K562 (cell line): ENCODE data around the gene RAD51D. TPM values are rescaled to one million over a fixed set of nuclear protein-coding genes. Genes with fewer than 3 reads are reported as not detected.

Experiments used
- DPF2 ChIP-seq: fragments of 450-650 bp; IDR thresholded peaks from 2 replicates; pipeline ENCODE4 v1.6.1; 2016
- KDM2B ChIP-seq: fragments of 250-450 bp; sonication (Bioruptor Pico); IDR thresholded peaks from 2 replicates; pipeline ENCODE4 v1.8.0; 2021; ENCODE audit warnings: mild to moderate bottlenecking, moderate library complexity
- MEF2D ChIP-seq: conservative IDR thresholded peaks from 2 replicates; pipeline ENCODE4 v1.6.1; 2016; ENCODE audit warnings: low read depth, missing genetic modification characterization, missing compliant biosample characterization
- NRF1 ChIP-seq, 2 experiments: fragments of 450-650 bp; IDR thresholded peaks in 1 of 2; conservative IDR thresholded peaks in 1 of 2; 2 replicates each; pipeline ENCODE4 v1.6.1; 2014; ENCODE audit warnings: mild to moderate bottlenecking in 2 of 2
- RAD51 ChIP-seq: fragments of 450-650 bp; IDR thresholded peaks from 2 replicates; pipeline ENCODE4 v1.7.1; 2016; ENCODE audit warnings: low read depth, mild to moderate bottlenecking, borderline replicate concordance
- RFX7 ChIP-seq: fragments of 250-450 bp; sonication (Bioruptor Pico); IDR thresholded peaks from 2 replicates; pipeline ENCODE4 v1.5.1; 2021; ENCODE audit warnings: mild to moderate bottlenecking
- TOE1 ChIP-seq, 2 experiments: fragments of 450-650 bp in 1 of 2; sonication (generic) in 1 of 2; formaldehyde crosslinking in 1 of 2; IDR thresholded peaks; 2 replicates each; pipeline versions ENCODE4 v1.7.1 to v1.8.0; 2016 to 2022; ENCODE audit warnings: borderline replicate concordance in 2 of 2, mild to moderate bottlenecking in 2 of 2, antibody characterized with exemption in 1 of 2, inconsistent platforms in 1 of 2, low read depth in 1 of 2, missing genetic modification reagents in 1 of 2, moderate library complexity in 1 of 2
- polyA plus RNA-seq, 8 experiments: library from polyadenylated mRNA; depleted of rRNA in 4 of 8; stranded (reverse) in 5 of 8; unstranded in 3 of 8; fragments of >200 nt; fragmentation: Nextera tagmentation in 2 of 8; fragmentation: Illumina TruSeq in 1 of 8; extraction: Ambion mirVana in 2 of 8; extraction: Trizol in 1 of 8; gene quantifications; 2 replicates each; pipeline versions ENCODE4 v1.2.1 to v1.2.3, GENCODE V29; 2011 to 2014; ENCODE audit warnings: inconsistent platforms in 1 of 8, missing spikeins in 1 of 8
- total RNA-seq, 7 experiments: library from RNA; depleted of rRNA in 6 of 7; stranded (reverse); fragments of >200 nt in 6 of 7; fragmentation: Illumina TruSeq in 2 of 7; extraction: Trizol in 2 of 7; gene quantifications; 2 replicates each; pipeline versions ENCODE4 v1.2.1 to v1.2.3, GENCODE V29; 2011 to 2021; ENCODE audit warnings: low replicate concordance in 1 of 7
- TF ChIP-seq, protein P1 (sequence below): sonication (generic); formaldehyde crosslinking; IDR thresholded peaks from 2 replicates; pipeline ENCODE4 v1.8.0; 2022; ENCODE audit warnings: mild to moderate bottlenecking, missing genetic modification reagents, borderline replicate concordance

The RAD51D gene
- total and polyA plus RNA-seq, 9 of the 15 experiments (the other 6 are each of a cell fraction or from before 2014, with no cell fraction given) = 2.2 to 16.9 (median 8.7) TPM

DNA sequence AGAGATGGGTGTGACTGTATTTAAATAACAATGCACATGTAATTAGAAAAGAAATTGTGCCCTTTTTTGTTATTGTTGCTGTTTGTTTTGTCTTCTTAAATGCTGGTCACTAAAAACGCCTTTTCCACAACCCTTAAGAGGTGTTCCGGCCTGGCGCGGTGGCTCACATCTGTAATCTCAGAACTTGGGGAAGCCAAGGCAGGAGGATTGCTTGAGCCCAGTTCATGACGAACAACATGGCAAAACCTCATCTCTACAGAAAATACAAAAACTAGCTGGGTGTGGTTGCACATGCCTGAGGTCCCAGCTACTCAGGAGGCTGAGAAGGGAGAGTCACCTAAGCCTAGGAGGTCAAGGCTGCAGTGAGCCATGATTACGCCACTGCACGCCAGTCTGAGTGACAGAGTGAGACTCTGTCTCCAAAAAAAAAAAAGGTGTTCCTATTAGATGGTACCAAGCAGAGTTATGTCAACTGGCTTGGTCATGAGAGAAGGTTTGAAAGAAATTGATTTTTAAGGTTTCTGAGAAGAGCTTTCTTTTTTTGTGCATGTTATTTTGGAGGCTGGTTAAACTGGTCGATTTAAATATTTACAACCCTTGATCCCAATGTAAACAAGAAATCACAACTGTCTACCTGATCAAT lies 32.6 kb downstream of the RAD51D start (continued):
- TF ChIP-seq MEF2D (no peak), RAD51 (no peak), NRF1 (conservative IDR thresholded peaks at IDR 0.05 in 1 of 2, IDR thresholded peaks at IDR 0.05 in 1 of 2) (peak in 1 of 2 experiments; percentile 27; a peak in 1 of 4 replicates), TOE1 (IDR thresholded peaks at IDR 0.05; ENCODE audit: borderline replicate concordance) (no peak), TOE1 (CRISPR knock-in tag; IDR thresholded peaks at IDR 0.05; ENCODE audit: borderline replicate concordance, low read depth) (no peak), DPF2 (0 out of 2 replicates have a peak, but pooled peaks have one; percentile 40), KDM2B (CRISPR knock-in tag) (no peak), RFX7 (CRISPR knock-in tag) (no peak)
- TF ChIP-seq, protein P1, sequence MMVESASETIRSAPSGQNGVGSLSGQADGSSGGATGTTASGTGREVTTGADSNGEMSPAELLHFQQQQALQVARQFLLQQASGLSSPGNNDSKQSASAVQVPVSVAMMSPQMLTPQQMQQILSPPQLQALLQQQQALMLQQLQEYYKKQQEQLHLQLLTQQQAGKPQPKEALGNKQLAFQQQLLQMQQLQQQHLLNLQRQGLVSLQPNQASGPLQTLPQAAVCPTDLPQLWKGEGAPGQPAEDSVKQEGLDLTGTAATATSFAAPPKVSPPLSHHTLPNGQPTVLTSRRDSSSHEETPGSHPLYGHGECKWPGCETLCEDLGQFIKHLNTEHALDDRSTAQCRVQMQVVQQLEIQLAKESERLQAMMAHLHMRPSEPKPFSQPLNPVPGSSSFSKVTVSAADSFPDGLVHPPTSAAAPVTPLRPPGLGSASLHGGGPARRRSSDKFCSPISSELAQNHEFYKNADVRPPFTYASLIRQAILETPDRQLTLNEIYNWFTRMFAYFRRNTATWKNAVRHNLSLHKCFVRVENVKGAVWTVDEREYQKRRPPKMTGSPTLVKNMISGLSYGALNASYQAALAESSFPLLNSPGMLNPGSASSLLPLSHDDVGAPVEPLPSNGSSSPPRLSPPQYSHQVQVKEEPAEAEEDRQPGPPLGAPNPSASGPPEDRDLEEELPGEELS (CRISPR knock-in tag) = no peak
